Measurements from ENCODE around the gene WDR75. TPM values are rescaled to one million over a fixed set of nuclear protein-coding genes. Genes with fewer than 3 reads are reported as not detected.

The WDR75 gene
- total and polyA plus RNA-seq, 2 of the 13 experiments (the other 11 are each of a cell fraction or from before 2014, with no cell fraction given), result 63.0 to 74.1 TPM

DNA sequence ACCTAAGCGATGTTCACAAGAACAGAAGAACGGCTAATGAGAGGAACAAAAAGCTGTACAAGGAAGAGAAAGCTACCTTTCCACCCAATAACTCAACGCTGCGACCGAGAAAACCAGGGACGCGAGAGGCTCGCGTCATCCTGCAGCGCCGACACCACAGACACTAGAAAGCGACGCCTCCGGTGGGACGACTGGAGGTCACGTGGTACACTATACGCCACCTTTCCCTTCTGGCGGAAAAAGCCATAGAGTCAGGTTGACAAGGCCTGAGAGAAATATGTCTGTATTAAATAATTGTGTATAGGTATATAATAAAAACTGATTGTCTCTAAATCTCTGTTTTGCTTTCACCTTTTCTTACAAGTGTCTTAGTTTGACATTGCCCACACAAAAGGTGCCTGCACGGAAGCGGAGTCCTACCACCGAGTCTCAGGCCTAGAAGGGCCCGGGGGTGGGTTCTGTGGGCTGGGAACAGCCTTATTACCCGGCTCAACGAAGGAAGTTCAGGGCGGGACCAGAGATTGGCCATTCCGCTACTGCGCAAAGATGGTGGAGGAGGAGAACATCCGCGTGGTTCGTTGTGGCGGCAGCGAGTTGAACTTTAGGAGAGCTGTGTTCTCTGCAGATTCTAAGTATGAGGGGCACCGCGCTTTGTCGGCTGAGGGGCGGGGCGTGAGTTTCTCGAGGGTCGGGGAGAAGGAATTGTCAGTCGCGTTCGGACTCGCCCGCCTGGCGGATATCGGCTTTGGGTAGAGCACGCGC lies at the start of gene WDR75 (continued):
- TF ChIP-seq ZNF598 (CRISPR knock-in tag; IDR thresholded peaks at IDR 0.05; ENCODE audit: borderline replicate concordance) (peak; percentile 96; the same call in 1 of the 2 replicates), FOXP1 (IDR thresholded peaks at IDR 0.05) (no peak), FOXP1 (CRISPR knock-in tag; IDR thresholded peaks at IDR 0.05) (peak; percentile 3), AKAP8 (CRISPR knock-in tag; IDR thresholded peaks at IDR 0.05) (no peak), SP5 (CRISPR knock-in tag; IDR thresholded peaks at IDR 0.05; ENCODE audit: borderline replicate concordance, low read depth) (peak; percentile 77), JDP2 (CRISPR knock-in tag; IDR thresholded peaks at IDR 0.05; ENCODE audit: borderline replicate concordance) (no peak), ZNF256 (CRISPR knock-in tag; conservative IDR thresholded peaks at IDR 0.05) (peak; percentile 83), GLI4 (CRISPR knock-in tag; IDR thresholded peaks at IDR 0.05; ENCODE audit: borderline replicate concordance) (0 out of 2 replicates have a peak, but pooled peaks have one; percentile 87), TEAD2 (CRISPR knock-in tag; IDR thresholded peaks at IDR 0.05) (peak; percentile 72; the same call in 1 of the 2 replicates), NR2F1 (CRISPR knock-in tag; IDR thresholded peaks at IDR 0.05) (peak; percentile 4 to 71; a peak in 3 of 4 replicates), SP140L (CRISPR knock-in tag; IDR thresholded peaks at IDR 0.05; ENCODE audit: borderline replicate concordance) (no peak; the same call in 1 of the 2 replicates), SKI (IDR thresholded peaks at IDR 0.05; ENCODE audit: partially characterized antibody) (peak; percentile 35), LRRFIP1 (CRISPR knock-in tag; conservative IDR thresholded peaks at IDR 0.05) (0 out of 2 replicates have a peak, but pooled peaks have one; percentile 54), TOE1 (CRISPR knock-in tag; IDR thresholded peaks at IDR 0.05) (no peak; the same call in 1 of the 2 replicates)
- TF ChIP-seq, protein P1, sequence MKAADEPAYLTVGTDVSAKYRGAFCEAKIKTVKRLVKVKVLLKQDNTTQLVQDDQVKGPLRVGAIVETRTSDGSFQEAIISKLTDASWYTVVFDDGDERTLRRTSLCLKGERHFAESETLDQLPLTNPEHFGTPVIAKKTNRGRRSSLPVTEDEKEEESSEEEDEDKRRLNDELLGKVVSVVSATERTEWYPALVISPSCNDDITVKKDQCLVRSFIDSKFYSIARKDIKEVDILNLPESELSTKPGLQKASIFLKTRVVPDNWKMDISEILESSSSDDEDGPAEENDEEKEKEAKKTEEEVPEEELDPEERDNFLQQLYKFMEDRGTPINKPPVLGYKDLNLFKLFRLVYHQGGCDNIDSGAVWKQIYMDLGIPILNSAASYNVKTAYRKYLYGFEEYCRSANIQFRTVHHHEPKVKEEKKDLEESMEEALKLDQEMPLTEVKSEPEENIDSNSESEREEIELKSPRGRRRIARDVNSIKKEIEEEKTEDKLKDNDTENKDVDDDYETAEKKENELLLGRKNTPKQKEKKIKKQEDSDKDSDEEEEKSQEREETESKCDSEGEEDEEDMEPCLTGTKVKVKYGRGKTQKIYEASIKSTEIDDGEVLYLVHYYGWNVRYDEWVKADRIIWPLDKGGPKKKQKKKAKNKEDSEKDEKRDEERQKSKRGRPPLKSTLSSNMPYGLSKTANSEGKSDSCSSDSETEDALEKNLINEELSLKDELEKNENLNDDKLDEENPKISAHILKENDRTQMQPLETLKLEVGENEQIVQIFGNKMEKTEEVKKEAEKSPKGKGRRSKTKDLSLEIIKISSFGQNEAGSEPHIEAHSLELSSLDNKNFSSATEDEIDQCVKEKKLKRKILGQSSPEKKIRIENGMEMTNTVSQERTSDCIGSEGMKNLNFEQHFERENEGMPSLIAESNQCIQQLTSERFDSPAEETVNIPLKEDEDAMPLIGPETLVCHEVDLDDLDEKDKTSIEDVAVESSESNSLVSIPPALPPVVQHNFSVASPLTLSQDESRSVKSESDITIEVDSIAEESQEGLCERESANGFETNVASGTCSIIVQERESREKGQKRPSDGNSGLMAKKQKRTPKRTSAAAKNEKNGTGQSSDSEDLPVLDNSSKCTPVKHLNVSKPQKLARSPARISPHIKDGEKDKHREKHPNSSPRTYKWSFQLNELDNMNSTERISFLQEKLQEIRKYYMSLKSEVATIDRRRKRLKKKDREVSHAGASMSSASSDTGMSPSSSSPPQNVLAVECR (CRISPR knock-in tag; IDR thresholded peaks at IDR 0.05; ENCODE audit: borderline replicate concordance), result peak; percentile 90
- TF ChIP-seq, protein P2, sequence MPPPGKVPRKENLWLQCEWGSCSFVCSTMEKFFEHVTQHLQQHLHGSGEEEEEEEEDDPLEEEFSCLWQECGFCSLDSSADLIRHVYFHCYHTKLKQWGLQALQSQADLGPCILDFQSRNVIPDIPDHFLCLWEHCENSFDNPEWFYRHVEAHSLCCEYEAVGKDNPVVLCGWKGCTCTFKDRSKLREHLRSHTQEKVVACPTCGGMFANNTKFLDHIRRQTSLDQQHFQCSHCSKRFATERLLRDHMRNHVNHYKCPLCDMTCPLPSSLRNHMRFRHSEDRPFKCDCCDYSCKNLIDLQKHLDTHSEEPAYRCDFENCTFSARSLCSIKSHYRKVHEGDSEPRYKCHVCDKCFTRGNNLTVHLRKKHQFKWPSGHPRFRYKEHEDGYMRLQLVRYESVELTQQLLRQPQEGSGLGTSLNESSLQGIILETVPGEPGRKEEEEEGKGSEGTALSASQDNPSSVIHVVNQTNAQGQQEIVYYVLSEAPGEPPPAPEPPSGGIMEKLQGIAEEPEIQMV (CRISPR knock-in tag; IDR thresholded peaks at IDR 0.05; ENCODE audit: low read depth), result peak; percentile 24; the same call in 1 of the 2 replicates
- TF ChIP-seq, protein P3, sequence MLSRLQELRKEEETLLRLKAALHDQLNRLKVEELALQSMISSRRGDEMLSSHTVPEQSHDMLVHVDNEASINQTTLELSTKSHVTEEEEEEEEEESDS (CRISPR knock-in tag; IDR thresholded peaks at IDR 0.05; ENCODE audit: borderline replicate concordance), result peak; percentile 77; the same call in 1 of the 2 replicates
- TF ChIP-seq, protein P4, sequence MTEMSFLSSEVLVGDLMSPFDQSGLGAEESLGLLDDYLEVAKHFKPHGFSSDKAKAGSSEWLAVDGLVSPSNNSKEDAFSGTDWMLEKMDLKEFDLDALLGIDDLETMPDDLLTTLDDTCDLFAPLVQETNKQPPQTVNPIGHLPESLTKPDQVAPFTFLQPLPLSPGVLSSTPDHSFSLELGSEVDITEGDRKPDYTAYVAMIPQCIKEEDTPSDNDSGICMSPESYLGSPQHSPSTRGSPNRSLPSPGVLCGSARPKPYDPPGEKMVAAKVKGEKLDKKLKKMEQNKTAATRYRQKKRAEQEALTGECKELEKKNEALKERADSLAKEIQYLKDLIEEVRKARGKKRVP (CRISPR knock-in tag; IDR thresholded peaks at IDR 0.05), result peak in 1 of 2 experiments; percentile 26; a peak in 1 of 4 replicates
